Stimulated activated naive CD8-positive, alpha-beta T cell treated with anti-CD3 and anti-CD28 coated beads, Interleukin-15, Interleukin-2, amounts not matched to agents 100 ng/mL and 50 ng/mL, for 24 hours (primary cell): ENCODE data around the gene TXNRD1.
"Not testable (repeated sequence)": the region's sequence is repeated elsewhere in the genome, so short reads cannot be mapped to it uniquely, and the experiment has no call there.

Experiments
- H3K27ac Mint-ChIP-seq: one replicate; pipeline ENCODE4 v1.8.0; 2021; ENCODE audit warnings: mild to moderate bottlenecking, mixed read lengths
- H3K27me3 Mint-ChIP-seq: one replicate; pipeline ENCODE4 v1.8.0; 2021; ENCODE audit warnings: mixed read lengths
- H3K36me3 Mint-ChIP-seq: one replicate; pipeline ENCODE4 v1.8.0; 2021; ENCODE audit warnings: low read depth, mixed read lengths
- H3K4me1 Mint-ChIP-seq: one replicate; pipeline ENCODE4 v1.8.0; 2021; ENCODE audit warnings: low read depth, mixed read lengths
- H3K4me3 Mint-ChIP-seq: one replicate; pipeline ENCODE4 v1.8.0; 2021; ENCODE audit warnings: mild to moderate bottlenecking, mixed read lengths
- H3K9me3 Mint-ChIP-seq: one replicate; pipeline ENCODE4 v1.8.0; 2021; ENCODE audit warnings: mixed read lengths

Gene TXNRD1

GRCh38 chr12:104216521-104216924, 944 bp downstream of the TXNRD1 start:
- H3K4me1 Mint-ChIP-seq: peaks cover 51% of the 10 kb centered on the region
- no peaks in the 10 kb centered on the region for H3K36me3 Mint-ChIP-seq
- H3K4me3 Mint-ChIP-seq: peak overlapping the region; percentile 80
- no peaks in the 10 kb centered on the region for H3K9me3 Mint-ChIP-seq
- peak overlapping the region; percentile 52 for H3K27ac Mint-ChIP-seq
- H3K27me3 Mint-ChIP-seq: peaks cover 3% of the 10 kb centered on the region

- H3K27me3 Mint-ChIP-seq, H3K9me3 Mint-ChIP-seq, H3K4me3 Mint-ChIP-seq, H3K36me3 Mint-ChIP-seq: not testable (repeated sequence)
- peak overlapping the region; percentile 92 for H3K27ac Mint-ChIP-seq
- peaks cover 59% of the 10 kb centered on the region for H3K4me1 Mint-ChIP-seq
Measured at GRCh38 chr12:104218506-104218905, 2.9 kb downstream of the TXNRD1 start.

GRCh38 chr12:104218935-104219334, 3.4 kb downstream of the TXNRD1 start:
- Mint-ChIP-seq H3K27ac (peak overlapping the region; percentile 92), H3K9me3 (no peaks in the 10 kb centered on the region), H3K27me3 (peaks cover 11% of the 10 kb centered on the region), H3K4me1 (peaks cover 59% of the 10 kb centered on the region), H3K4me3 (no peak overlapping the region), H3K36me3 (no peaks in the 10 kb centered on the region)

GRCh38 chr12:104219361-104219892, 3.8 kb downstream of the TXNRD1 start:
- H3K27me3 Mint-ChIP-seq: peaks cover 11% of the 10 kb centered on the region
- H3K36me3 Mint-ChIP-seq: no peaks in the 10 kb centered on the region
- no peaks in the 10 kb centered on the region for H3K9me3 Mint-ChIP-seq
- H3K4me1 Mint-ChIP-seq: peaks cover 59% of the 10 kb centered on the region
- H3K4me3 Mint-ChIP-seq: peak overlapping the region; percentile 39
- peak overlapping the region; percentile 92 for H3K27ac Mint-ChIP-seq

- Mint-ChIP-seq H3K9me3 (peaks cover under 1% of the 10 kb centered on the region), H3K27ac (peak overlapping the region; percentile 92), H3K36me3 (no peaks in the 10 kb centered on the region), H3K4me3 (peak overlapping the region; percentile 39), H3K27me3 (peaks cover 11% of the 10 kb centered on the region), H3K4me1 (peaks cover 59% of the 10 kb centered on the region)
Measured at GRCh38 chr12:104219908-104220404, 4.4 kb downstream of the TXNRD1 start.

GRCh38 chr12:104220931-104221330, 5.4 kb downstream of the TXNRD1 start:
- peaks cover 4% of the 10 kb centered on the region for H3K9me3 Mint-ChIP-seq
- peak overlapping the region; percentile 82 for H3K27ac Mint-ChIP-seq
- H3K27me3 Mint-ChIP-seq: peaks cover 11% of the 10 kb centered on the region
- H3K36me3 Mint-ChIP-seq: no peaks in the 10 kb centered on the region
- peaks cover 52% of the 10 kb centered on the region for H3K4me1 Mint-ChIP-seq
- H3K4me3 Mint-ChIP-seq: no peak overlapping the region

- Mint-ChIP-seq H3K4me3 (no peak overlapping the region), H3K27ac (no peak overlapping the region), H3K36me3 (no peaks in the 10 kb centered on the region), H3K27me3 (peaks cover 10% of the 10 kb centered on the region), H3K4me1 (peaks cover 40% of the 10 kb centered on the region), H3K9me3 (peaks cover 4% of the 10 kb centered on the region)
Measured at GRCh38 chr12:104222976-104223375, 7.4 kb downstream of the TXNRD1 start.

- Mint-ChIP-seq H3K36me3 (no peaks in the 10 kb centered on the region), H3K4me1 (peaks cover 33% of the 10 kb centered on the region), H3K9me3 (peaks cover 4% of the 10 kb centered on the region), H3K27ac (no peak overlapping the region), H3K4me3 (no peak overlapping the region), H3K27me3 (peaks cover 10% of the 10 kb centered on the region)
Measured at GRCh38 chr12:104223712-104224111, 8.1 kb downstream of the TXNRD1 start.

- Mint-ChIP-seq H3K4me3 (no peak overlapping the region), H3K9me3 (peaks cover 10% of the 10 kb centered on the region), H3K36me3 (no peaks in the 10 kb centered on the region), H3K4me1 (peaks cover 6% of the 10 kb centered on the region), H3K27ac (no peak overlapping the region), H3K27me3 (peaks cover 14% of the 10 kb centered on the region)
Measured at GRCh38 chr12:104226672-104227071, 11.1 kb downstream of the TXNRD1 start.

- H3K4me1 Mint-ChIP-seq: no peaks in the 10 kb centered on the region
- peaks cover 7% of the 10 kb centered on the region for H3K36me3 Mint-ChIP-seq
- no peak overlapping the region for H3K27ac Mint-ChIP-seq
- peaks cover 20% of the 10 kb centered on the region for H3K9me3 Mint-ChIP-seq
- peaks cover 7% of the 10 kb centered on the region for H3K27me3 Mint-ChIP-seq
- no peak overlapping the region for H3K4me3 Mint-ChIP-seq
Measured at GRCh38 chr12:104230304-104231095, 14.9 kb downstream of the TXNRD1 start.

GRCh38 chr12:104232609-104233280, 17.2 kb downstream of the TXNRD1 start:
- H3K4me1 Mint-ChIP-seq: no peaks in the 10 kb centered on the region
- peaks cover 4% of the 10 kb centered on the region for H3K27me3 Mint-ChIP-seq
- H3K36me3 Mint-ChIP-seq: peaks cover 7% of the 10 kb centered on the region
- H3K9me3 Mint-ChIP-seq: peaks cover 27% of the 10 kb centered on the region
- H3K27ac Mint-ChIP-seq: no peak overlapping the region
- H3K4me3 Mint-ChIP-seq: no peak overlapping the region

- Mint-ChIP-seq H3K27me3 (peaks cover 5% of the 10 kb centered on the region), H3K4me3 (no peak overlapping the region), H3K36me3 (peaks cover 7% of the 10 kb centered on the region), H3K27ac (no peak overlapping the region), H3K9me3 (peaks cover 27% of the 10 kb centered on the region), H3K4me1 (no peaks in the 10 kb centered on the region)
Measured at GRCh38 chr12:104234926-104235499, 19.4 kb downstream of the TXNRD1 start.

GRCh38 chr12:104237930-104238329, 22.4 kb downstream of the TXNRD1 start:
- Mint-ChIP-seq H3K27me3 (peaks cover 2% of the 10 kb centered on the region), H3K36me3 (peaks cover 3% of the 10 kb centered on the region), H3K4me1 (no peaks in the 10 kb centered on the region), H3K4me3 (no peak overlapping the region), H3K27ac (no peak overlapping the region), H3K9me3 (peaks cover 18% of the 10 kb centered on the region)

- no peak overlapping the region for H3K4me3 Mint-ChIP-seq
- no peaks in the 10 kb centered on the region for H3K4me1 Mint-ChIP-seq
Measured at GRCh38 chr12:104242546-104243206, 27.1 kb downstream of the TXNRD1 start.

More at GRCh38 chr12:104242546-104243206, 27.1 kb downstream of the TXNRD1 start:
- H3K36me3 Mint-ChIP-seq: no peaks in the 10 kb centered on the region
- H3K27ac Mint-ChIP-seq: no peak overlapping the region
- H3K27me3 Mint-ChIP-seq: peaks cover 11% of the 10 kb centered on the region
- H3K9me3 Mint-ChIP-seq: no peaks in the 10 kb centered on the region
